T-helper 22 cell (primary cell): Measurements from ENCODE around the gene ACTN2.
"Not testable (repeated sequence)": the region's sequence is repeated elsewhere in the genome, so short reads cannot be mapped to it uniquely, and the experiment has no call there.

Experiments used
- DNase-seq: peaks from one replicate; pipeline ENCODE4 v3.0.0-alpha.2; 2020; ENCODE audit warnings: low read depth

Gene ACTN2

GRCh38 chr1:236685917-236686814, at the start of gene ACTN2:
Gene ACTN2, plus strand, starts transcription at chr1:236686499. Its CDS starts 175 bp downstream, at chr1:236686674.
- peak; percentile 29 for DNase-seq

DNA sequence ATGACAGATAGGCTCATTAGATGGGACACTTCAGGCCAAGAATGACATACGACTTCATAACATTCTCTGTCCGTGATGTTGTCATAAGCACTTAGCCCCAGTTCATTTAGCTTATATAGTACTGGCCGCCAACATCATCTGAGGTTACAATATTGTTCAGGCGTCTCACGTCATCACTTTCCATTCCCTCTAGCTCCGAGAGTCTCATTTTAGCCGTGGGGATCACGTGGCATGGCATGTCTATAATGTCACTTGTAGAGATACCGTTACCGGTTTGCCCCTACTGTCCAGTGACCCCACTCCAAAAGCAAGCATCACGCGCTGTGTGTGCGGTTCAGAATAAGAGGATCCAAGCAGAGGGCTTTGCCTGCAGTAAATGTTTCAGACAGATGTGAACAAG, 47.4 kb upstream of the ACTN2 start:
- no peak for DNase-seq

DNA sequence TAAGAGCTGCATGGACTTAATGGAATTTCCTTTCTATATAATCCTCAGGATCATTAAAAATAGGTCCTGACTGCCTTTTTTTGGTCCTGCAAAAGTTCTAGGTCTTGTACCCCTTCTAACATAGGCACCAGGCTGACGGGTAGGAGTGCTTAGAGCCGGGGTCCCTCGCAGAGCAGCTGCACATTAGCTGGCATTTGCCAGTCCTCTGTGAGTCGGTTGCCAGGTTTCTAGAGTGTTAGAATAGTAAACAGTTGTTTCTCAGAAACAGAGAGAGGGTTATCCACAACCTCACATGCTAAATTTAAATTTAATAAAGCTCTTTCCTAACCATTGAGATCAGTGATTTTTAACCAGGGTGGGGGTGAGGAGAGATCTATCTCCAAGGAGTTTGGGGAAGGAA, 46.6 kb upstream of the ACTN2 start:
- no peak for DNase-seq

DNA sequence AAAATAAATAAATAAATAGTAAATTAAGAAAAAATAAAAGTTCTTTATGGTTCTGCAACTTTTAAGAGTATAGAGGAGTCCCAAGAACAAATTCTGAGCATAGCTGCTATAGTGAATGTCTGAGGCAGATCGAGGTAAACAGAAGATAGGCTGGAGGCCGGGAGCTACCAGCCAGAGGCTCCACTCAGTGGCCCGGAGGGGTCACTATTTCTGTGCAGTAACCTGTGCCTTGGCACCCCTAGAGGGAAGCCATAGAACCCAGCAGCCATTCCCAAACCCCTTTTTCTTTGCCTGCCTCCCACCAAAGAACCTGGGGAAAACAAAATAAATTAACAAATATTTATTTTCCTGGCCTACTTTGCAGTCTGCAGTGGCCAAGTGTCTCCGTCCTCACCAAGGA, 43.5 kb upstream of the ACTN2 start:
- DNase-seq: no peak

- DNase-seq: no peak
Measured at GRCh38 chr1:236645016-236645680, 41.2 kb upstream of the ACTN2 start.

GRCh38 chr1:236654511-236654910, 31.8 kb upstream of the ACTN2 start:
- DNase-seq: no peak

DNA sequence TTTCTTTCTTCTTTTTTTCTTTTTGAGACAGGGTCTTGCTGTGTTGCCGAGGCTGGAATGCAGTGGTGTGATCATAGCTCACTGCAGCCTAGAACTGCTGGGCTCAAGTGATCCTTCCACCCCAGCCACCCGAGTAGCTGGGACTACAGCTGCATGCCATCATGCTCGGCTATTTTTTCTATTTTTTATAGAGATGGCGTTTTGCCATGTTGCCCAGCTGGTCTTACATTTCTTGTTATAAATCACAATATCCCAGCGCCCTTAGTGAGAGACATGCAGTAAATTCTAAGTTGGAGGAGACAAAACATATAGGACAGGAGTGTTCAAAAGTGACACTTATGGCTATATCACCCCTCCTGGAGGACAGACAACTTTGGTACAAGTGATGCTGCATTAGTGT, 31.3 kb upstream of the ACTN2 start:
- DNase-seq: no peak

- DNase-seq: no peak
Measured at GRCh38 chr1:236657398-236657797, 28.9 kb upstream of the ACTN2 start.

- DNase-seq: no peak
Measured at GRCh38 chr1:236659792-236660587, 26.3 kb upstream of the ACTN2 start.

- no peak for DNase-seq
Measured at GRCh38 chr1:236663934-236664333, 22.4 kb upstream of the ACTN2 start.

DNA sequence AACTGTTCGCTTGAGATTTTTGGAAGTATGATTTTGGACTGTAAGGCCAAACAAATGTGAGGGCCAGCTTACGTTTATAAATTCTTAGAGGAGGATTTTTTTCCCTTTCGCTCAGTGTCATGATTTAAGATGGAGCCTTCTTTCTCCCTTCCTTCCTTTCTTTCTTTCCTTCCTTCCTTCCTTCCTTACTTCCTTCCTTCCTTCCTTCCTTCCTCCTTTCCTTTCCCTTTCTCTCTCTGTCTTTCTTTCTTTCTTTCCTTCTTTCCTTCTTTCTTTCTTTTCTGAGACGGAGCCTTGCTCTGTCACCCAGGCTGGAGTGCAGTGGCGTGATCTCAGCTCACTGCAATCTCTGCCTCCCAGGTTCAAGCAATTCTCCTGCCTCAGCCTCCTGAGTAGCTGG, 17.4 kb upstream of the ACTN2 start:
- DNase-seq: not testable (repeated sequence)

DNA sequence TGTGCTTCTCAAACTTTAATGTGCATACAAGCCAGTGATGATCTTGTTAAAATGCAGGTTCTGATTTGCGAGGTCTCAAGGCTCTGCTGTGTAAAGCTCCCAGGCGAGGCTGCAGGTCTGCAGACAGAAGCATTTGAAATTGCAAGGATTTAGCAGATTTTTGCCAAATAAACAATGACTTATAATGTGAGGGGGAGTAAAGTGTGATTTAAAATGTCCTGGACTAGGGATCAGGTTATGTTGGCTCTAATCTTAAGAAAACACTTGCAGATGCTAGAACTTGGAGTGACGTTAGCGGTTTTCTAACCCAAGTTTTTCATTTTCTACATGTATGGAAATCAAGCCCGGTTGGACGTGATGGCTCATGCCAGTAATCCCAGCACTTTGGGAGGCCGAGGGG, 16.2 kb upstream of the ACTN2 start:
- DNase-seq: no peak

- DNase-seq: no peak
Measured at GRCh38 chr1:236673289-236673919, 12.9 kb upstream of the ACTN2 start.

- DNase-seq: no peak
Measured at GRCh38 chr1:236677641-236678235, 8.6 kb upstream of the ACTN2 start.

DNA sequence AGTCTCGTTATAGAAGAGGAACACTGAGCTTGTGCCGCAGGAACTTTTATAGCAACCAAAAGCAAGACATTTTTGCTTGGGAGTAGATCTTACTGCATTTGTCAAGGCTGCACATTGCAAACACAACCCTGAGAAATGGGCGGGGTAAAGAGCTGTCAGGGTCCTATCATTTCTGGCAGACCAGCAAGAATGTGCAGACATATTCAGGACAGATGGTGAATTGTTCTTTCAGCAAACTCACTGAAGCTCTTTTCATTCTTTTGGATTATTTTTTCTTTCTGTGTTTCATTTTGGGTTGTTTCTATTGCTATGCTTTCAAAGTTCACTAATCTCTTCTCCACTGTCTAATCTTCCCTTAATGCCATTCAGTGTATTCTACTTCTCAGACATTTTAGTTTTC, 5.1 kb upstream of the ACTN2 start:
- no peak for DNase-seq

- no peak for DNase-seq
Measured at GRCh38 chr1:236685205-236685916, 938 bp upstream of the ACTN2 start.

DNA sequence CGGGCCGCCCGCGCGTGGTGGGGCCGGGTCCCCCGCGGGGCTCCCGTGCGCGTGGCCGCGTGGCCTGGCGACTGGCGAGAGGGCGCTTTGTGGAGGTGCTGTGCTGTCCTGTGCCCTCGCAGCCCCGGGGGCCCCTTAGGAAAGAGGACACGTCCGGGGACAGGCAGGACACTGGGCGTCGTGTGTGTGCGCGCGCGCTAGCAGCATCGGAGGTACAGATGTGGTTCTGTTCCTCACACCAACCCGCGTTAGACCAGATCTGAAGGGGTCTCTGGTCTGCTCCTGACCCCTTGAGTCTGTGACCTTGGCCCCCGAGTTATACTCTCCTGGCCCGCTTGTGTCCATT, 489 bp downstream of the ACTN2 start:
- no peak for DNase-seq

- no peak for DNase-seq
Measured at GRCh38 chr1:236687273-236687672, 974 bp downstream of the ACTN2 start.

DNA sequence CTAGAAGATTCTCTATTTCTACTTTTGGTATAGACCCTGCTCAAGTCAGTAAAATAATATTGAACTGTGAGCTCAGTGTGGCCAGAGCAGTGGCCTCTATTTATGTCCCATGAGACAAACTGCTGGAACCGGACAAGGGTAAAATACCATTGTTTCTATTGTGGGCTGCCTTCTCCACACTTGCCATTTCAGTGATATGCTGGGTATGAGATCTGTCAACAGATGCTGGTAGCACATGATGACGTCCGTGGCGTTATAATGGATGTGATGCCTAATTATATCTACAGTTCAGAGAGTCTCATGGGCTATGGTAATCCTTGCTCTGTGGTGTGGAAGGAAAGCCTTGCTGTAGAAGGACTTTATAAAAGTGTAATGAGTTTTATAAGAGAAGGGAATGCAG, 2.4 kb downstream of the ACTN2 start:
- DNase-seq: no peak

- no peak for DNase-seq
Measured at GRCh38 chr1:236689713-236690569, 3.6 kb downstream of the ACTN2 start.
